Caco-2 (cell line): ENCODE results near the gene CCDC154. TPM values are rescaled to one million over a fixed set of nuclear protein-coding genes. Genes with fewer than 3 reads are reported as not detected.

ENCODE experiments used
- BruUV-seq: library from RNA; stranded (reverse); fragments of 400-500 nt; replicated peaks from 2 replicates; lab custom pipeline; 2021; lab: Mats Ljungman, UMichigan
- CTCF ChIA-PET: fragments of 300-600 bp; sonication (Branson Sonifier 250); formaldehyde crosslinking; loops from one replicate; lab custom pipeline; 2022; ENCODE audit warnings: antibody characterized with exemption; lab: Charles Lee
- POLR2A ChIA-PET: fragments of 300-600 bp; sonication (Branson Sonifier 250); formaldehyde crosslinking; loops from one replicate; lab custom pipeline; 2022; ENCODE audit warnings: antibody characterized with exemption; lab: Charles Lee
- DNase-seq, 2 experiments: peaks; one replicate each; pipeline versions ENCODE4 v3.0.0 to v3.0.0-alpha.2; 2020 to 2022
- H3K27me3 ChIP-seq: replicated peaks from 2 replicates; pipeline ENCODE4 v1.6.0; 2011; ENCODE audit warnings: low read length; ENCODE audit not compliant: control insufficient read depth, insufficient read depth
- H3K36me3 ChIP-seq: 2 replicates; pipeline ENCODE4 v1.5.1; 2011; ENCODE audit warnings: low read length; ENCODE audit not compliant: control insufficient read depth, insufficient read depth
- H3K4me1 ChIP-seq: fragments of 250-450 bp; sonication (Bioruptor Pico); 2 replicates; pipeline ENCODE4 v1.5.1; 2020; ENCODE audit warnings: mild to moderate bottlenecking
- H3K4me3 ChIP-seq: 2 replicates; pipeline ENCODE4 v1.5.1; 2011; ENCODE audit warnings: low read depth, mild to moderate bottlenecking, control low read depth, low read length
- H3K9me3 ChIP-seq: fragments of 250-450 bp; sonication (Bioruptor Pico); 2 replicates; pipeline ENCODE4 v1.5.1; 2020; ENCODE audit warnings: mild to moderate bottlenecking, moderate library complexity
- H3K27ac Mint-ChIP-seq: one replicate; pipeline ENCODE4 v1.8.0; 2022; ENCODE audit warnings: mixed read lengths; ENCODE audit not compliant: unreplicated experiment
- H3K27me3 Mint-ChIP-seq: one replicate; pipeline ENCODE4 v1.8.0; 2022; ENCODE audit warnings: mixed read lengths; ENCODE audit not compliant: insufficient read depth, unreplicated experiment
- H3K36me3 Mint-ChIP-seq: one replicate; pipeline ENCODE4 v1.8.0; 2022; ENCODE audit warnings: mild to moderate bottlenecking, mixed read lengths; ENCODE audit not compliant: insufficient read depth, unreplicated experiment
- H3K4me1 Mint-ChIP-seq: one replicate; pipeline ENCODE4 v1.8.0; 2022; ENCODE audit warnings: low read depth, mixed read lengths; ENCODE audit not compliant: unreplicated experiment
- H3K4me3 Mint-ChIP-seq: one replicate; pipeline ENCODE4 v1.8.0; 2022; ENCODE audit warnings: mild to moderate bottlenecking, moderate library complexity, mixed read lengths; ENCODE audit not compliant: unreplicated experiment
- H3K9me3 Mint-ChIP-seq: one replicate; pipeline ENCODE4 v1.8.0; 2022; ENCODE audit warnings: mixed read lengths; ENCODE audit not compliant: unreplicated experiment
- CTCF ChIP-seq, 2 experiments: fragments of 200-600 bp in 1 of 2; IDR thresholded peaks; 1 replicate in 1 of 2; 2 replicates in 1 of 2; pipeline versions ENCODE4 v1.5.1 to v1.8.0; 2011 to 2022; ENCODE audit warnings: antibody characterized with exemption in 1 of 2, control low read depth in 1 of 2, inconsistent platforms in 1 of 2, low read depth in 1 of 2, low read length in 1 of 2, mild to moderate bottlenecking in 1 of 2, moderate library complexity in 1 of 2; ENCODE audit not compliant: insufficient read depth in 1 of 2, severe bottlenecking in 1 of 2, unreplicated experiment in 1 of 2
- intact Hi-C: fragments of 100-400 bp; cut with micrococcal nuclease; formaldehyde crosslinking; loops from one replicate; pipeline ENCODE4 v1.10.0; 2022; ENCODE audit not compliant: unreplicated experiment
- total RNA-seq: library from RNA; stranded (reverse); gene quantifications from 2 replicates; pipeline ENCODE4 v1.2.3, GENCODE V29; 2022

The CCDC154 gene
- total RNA-seq, 1 experiment from 2014 or later: 1.1 TPM

- TF ChIP-seq CTCF (IDR thresholded peaks at IDR 0.05; ENCODE audit: insufficient read depth in 1 of 2, low read depth in 1 of 2, low read length in 1 of 2, severe bottlenecking in 1 of 2, unreplicated experiment in 1 of 2): no peak
- CTCF ChIA-PET: no interaction called here
- H3K27ac Mint-ChIP-seq: no peak overlapping the region
- Histone ChIP-seq H3K9me3 (no peaks in the 10 kb centered on the region), H3K36me3 (no peaks in the 10 kb centered on the region), H3K4me3 (no peak overlapping the region), H3K27me3 (no peaks in the 10 kb centered on the region), H3K4me1 (no peaks in the 10 kb centered on the region)
- peaks cover 13% of the 10 kb centered on the region for H3K36me3 Mint-ChIP-seq
- no peak for DNase-seq
- H3K9me3 Mint-ChIP-seq: no peaks in the 10 kb centered on the region
- POLR2A ChIA-PET: no interaction called here
- no peak overlapping the region for H3K4me3 Mint-ChIP-seq
- no peaks in the 10 kb centered on the region for H3K4me1 Mint-ChIP-seq
- intact Hi-C loops: no loop called here
- no TSS peak for BruUV-seq
- no peaks in the 10 kb centered on the region for H3K27me3 Mint-ChIP-seq
These were observed 46.0 kb downstream of the CCDC154 start for GRCh38 chr16:1398351-1398750.

- no TSS peak for BruUV-seq
- Histone ChIP-seq H3K27me3 (no peaks in the 10 kb centered on the region), H3K4me3 (no peak overlapping the region), H3K9me3 (no peaks in the 10 kb centered on the region), H3K4me1 (no peaks in the 10 kb centered on the region), H3K36me3 (no peaks in the 10 kb centered on the region)
- no peak for TF ChIP-seq CTCF (IDR thresholded peaks at IDR 0.05; ENCODE audit: insufficient read depth in 1 of 2, low read depth in 1 of 2, low read length in 1 of 2, severe bottlenecking in 1 of 2, unreplicated experiment in 1 of 2)
- intact Hi-C loops: no loop called here
- no peak overlapping the region for H3K27ac Mint-ChIP-seq
- peaks cover 15% of the 10 kb centered on the region for H3K36me3 Mint-ChIP-seq
- DNase-seq: no peak
- H3K27me3 Mint-ChIP-seq: no peaks in the 10 kb centered on the region
- ChIA-PET CTCF (no interaction called here), POLR2A (no interaction called here)
- H3K9me3 Mint-ChIP-seq: no peaks in the 10 kb centered on the region
- no peak overlapping the region for H3K4me3 Mint-ChIP-seq
- no peaks in the 10 kb centered on the region for H3K4me1 Mint-ChIP-seq
These were observed 46.6 kb downstream of the CCDC154 start for GRCh38 chr16:1397779-1398178.

- H3K4me3 ChIP-seq: no peak overlapping the region
- BruUV-seq: no TSS peak
- POLR2A ChIA-PET: no interaction called here
- H3K4me1 ChIP-seq: no peaks in the 10 kb centered on the region
- no peak for TF ChIP-seq CTCF (IDR thresholded peaks at IDR 0.05; ENCODE audit: insufficient read depth in 1 of 2, low read depth in 1 of 2, low read length in 1 of 2, severe bottlenecking in 1 of 2, unreplicated experiment in 1 of 2)
- H3K4me3 Mint-ChIP-seq: no peak overlapping the region
- no peaks in the 10 kb centered on the region for H3K36me3 ChIP-seq
- CTCF ChIA-PET: no interaction called here
- H3K9me3 ChIP-seq: no peaks in the 10 kb centered on the region
- H3K9me3 Mint-ChIP-seq: no peaks in the 10 kb centered on the region
- intact Hi-C loops: no loop called here
- no peak overlapping the region for H3K27ac Mint-ChIP-seq
- no peak for DNase-seq
- no peaks in the 10 kb centered on the region for H3K4me1 Mint-ChIP-seq
- H3K27me3 ChIP-seq: no peaks in the 10 kb centered on the region
- H3K36me3 Mint-ChIP-seq: peaks cover 11% of the 10 kb centered on the region
- H3K27me3 Mint-ChIP-seq: no peaks in the 10 kb centered on the region
These were observed 48.8 kb downstream of the CCDC154 start for GRCh38 chr16:1395444-1396031.
